GM19397 (cell line): Measurements from ENCODE around the gene CCM2.
A peak's percentile ranks its signal among the peaks of the same experiment; 100 is the strongest.
"Not testable (repeated sequence)": the region's sequence is repeated elsewhere in the genome, so short reads cannot be mapped to it uniquely, and the experiment has no call there.

ENCODE experiments used
- ATAC-seq: cut with Tn5 transposase; IDR thresholded peaks from one replicate; pipeline ENCODE4 v1.9.1; 2021; ENCODE audit warnings: mild to moderate bottlenecking, moderate library complexity; ENCODE audit not compliant: unreplicated experiment

CCM2 gene

GRCh38 chr7:45098983-45099839 is 99.2 kb downstream of the CCM2 start:
- no peak for ATAC-seq

- no peak for ATAC-seq
Measured at GRCh38 chr7:45099891-45100760, 100.1 kb downstream of the CCM2 start.

GRCh38 chr7:45100761-45101480 is 100.9 kb downstream of the CCM2 start:
- no peak for ATAC-seq

GRCh38 chr7:45101748-45102147 is 101.7 kb downstream of the CCM2 start:
- no peak for ATAC-seq

GRCh38 chr7:45102785-45103712 is 103.0 kb downstream of the CCM2 start:
- ATAC-seq, result no peak

GRCh38 chr7:45103958-45104843 is 104.2 kb downstream of the CCM2 start:
- ATAC-seq, result no peak

- no peak for ATAC-seq
Measured at GRCh38 chr7:45104844-45105587, 105.0 kb downstream of the CCM2 start.

- no peak for ATAC-seq
Measured at GRCh38 chr7:45105588-45106188, 105.7 kb downstream of the CCM2 start.

- ATAC-seq, result no peak
Measured at GRCh38 chr7:45106820-45107219, 106.8 kb downstream of the CCM2 start.

GRCh38 chr7:45107356-45107755 is 107.4 kb downstream of the CCM2 start:
- no peak for ATAC-seq

- ATAC-seq, result no peak
Measured at GRCh38 chr7:45108863-45109262, 108.9 kb downstream of the CCM2 start.

GRCh38 chr7:45111298-45112223 is 111.6 kb downstream of the CCM2 start, which contains the start of gene TBRG4:
TBRG4 (minus strand) TSS chr7:45111697; CDS start chr7:45109237, 2,460 bp downstream.
- ATAC-seq, result peak; percentile 93

- ATAC-seq, result no peak
Measured at GRCh38 chr7:45112648-45113047, 112.6 kb downstream of the CCM2 start.

- ATAC-seq, result not testable (repeated sequence)
Measured at GRCh38 chr7:45114257-45114656, 114.3 kb downstream of the CCM2 start.

GRCh38 chr7:45114926-45115325 is 114.9 kb downstream of the CCM2 start:
- no peak for ATAC-seq

GRCh38 chr7:45116048-45116447 is 116.0 kb downstream of the CCM2 start:
- no peak for ATAC-seq

- ATAC-seq, result no peak
Measured at GRCh38 chr7:45117582-45117981, 117.6 kb downstream of the CCM2 start.
